ENCODE data around the gene CHKB.
A peak's percentile ranks its signal among the peaks of the same experiment; 100 is the strongest.

Gene CHKB

GRCh38 chr22:50530877-50531545, 51.6 kb downstream of the CHKB start:
- H3K4me3 ChIP-seq (ENCODE audit: low read length in 2 of 2) = peak overlapping the region; percentile 68 to 85
- H3K36me3 ChIP-seq (ENCODE audit: control insufficient read depth in 2 of 2, insufficient read depth in 2 of 2, low read length in 2 of 2) = no peaks in the 10 kb centered on the region
- no peaks in the 10 kb centered on the region for H3K9me3 ChIP-seq (ENCODE audit: control insufficient read depth in 2 of 2, low read length in 2 of 2)
- H3K9ac ChIP-seq (ENCODE audit: low read depth in 1 of 2, low read length in 2 of 2) = peak overlapping the region; percentile 83 to 95
- no peaks in the 10 kb centered on the region for H3K27me3 ChIP-seq (ENCODE audit: control insufficient read depth in 2 of 2, insufficient read depth in 2 of 2, low read length in 2 of 2)
- peaks cover 26 to 31% of the 10 kb centered on the region in 2 donors for H3K4me1 ChIP-seq (ENCODE audit: control insufficient read depth in 2 of 2, insufficient read depth in 2 of 2, low read length in 2 of 2)
- peak overlapping the region; percentile 93 to 99 for H3K27ac ChIP-seq (ENCODE audit: low read depth in 2 of 2, low read length in 2 of 2)

- H3K4me3 ChIP-seq (ENCODE audit: low read length in 2 of 2) = peak overlapping the region; percentile 68 to 85
- peaks cover 26 to 31% of the 10 kb centered on the region in 2 donors for H3K4me1 ChIP-seq (ENCODE audit: control insufficient read depth in 2 of 2, insufficient read depth in 2 of 2, low read length in 2 of 2)
- H3K27me3 ChIP-seq (ENCODE audit: control insufficient read depth in 2 of 2, insufficient read depth in 2 of 2, low read length in 2 of 2) = no peaks in the 10 kb centered on the region
- no peaks in the 10 kb centered on the region for H3K36me3 ChIP-seq (ENCODE audit: control insufficient read depth in 2 of 2, insufficient read depth in 2 of 2, low read length in 2 of 2)
- H3K27ac ChIP-seq (ENCODE audit: low read depth in 2 of 2, low read length in 2 of 2) = peak overlapping the region; percentile 93 to 99
- H3K9me3 ChIP-seq (ENCODE audit: control insufficient read depth in 2 of 2, low read length in 2 of 2) = no peaks in the 10 kb centered on the region
- peak overlapping the region; percentile 81 to 83 for H3K9ac ChIP-seq (ENCODE audit: low read depth in 1 of 2, low read length in 2 of 2)
Observed at GRCh38 chr22:50530580-50530876, 52.1 kb downstream of the CHKB start.

- Histone ChIP-seq H3K9ac (ENCODE audit: low read depth in 1 of 2, low read length in 2 of 2) (peak within 1 kb of the TSS; percentile 83 to 95), H3K9me3 (ENCODE audit: control insufficient read depth in 2 of 2, low read length in 2 of 2) (no peaks in the 10 kb centered on the region), H3K4me1 (ENCODE audit: control insufficient read depth in 2 of 2, insufficient read depth in 2 of 2, low read length in 2 of 2) (peaks cover 26 to 31% of the 10 kb centered on the region in 2 donors), H3K36me3 (ENCODE audit: control insufficient read depth in 2 of 2, insufficient read depth in 2 of 2, low read length in 2 of 2) (no peaks in the 10 kb centered on the region), H3K4me3 (ENCODE audit: low read length in 2 of 2) (peak within 1 kb of the TSS; percentile 68 to 85), H3K27me3 (ENCODE audit: control insufficient read depth in 2 of 2, insufficient read depth in 2 of 2, low read length in 2 of 2) (no peaks in the 10 kb centered on the region), H3K27ac (ENCODE audit: low read depth in 2 of 2, low read length in 2 of 2) (peak within 1 kb of the TSS; percentile 93 to 99)
Observed at GRCh38 chr22:50529897-50530579, 52.6 kb downstream of the CHKB start, which contains the start of gene TYMP. Gene TYMP, minus strand, starts transcription at chr22:50530012. Its CDS starts 303 bp downstream, at chr22:50529709.

GRCh38 chr22:50529416-50529896, 53.2 kb downstream of the CHKB start:
- no peaks in the 10 kb centered on the region for H3K9me3 ChIP-seq (ENCODE audit: control insufficient read depth in 2 of 2, low read length in 2 of 2)
- H3K36me3 ChIP-seq (ENCODE audit: control insufficient read depth in 2 of 2, insufficient read depth in 2 of 2, low read length in 2 of 2) = no peaks in the 10 kb centered on the region
- H3K27me3 ChIP-seq (ENCODE audit: control insufficient read depth in 2 of 2, insufficient read depth in 2 of 2, low read length in 2 of 2) = no peaks in the 10 kb centered on the region
- peaks cover 30 to 34% of the 10 kb centered on the region in 2 donors for H3K4me1 ChIP-seq (ENCODE audit: control insufficient read depth in 2 of 2, insufficient read depth in 2 of 2, low read length in 2 of 2)
- H3K9ac ChIP-seq (ENCODE audit: low read depth in 1 of 2, low read length in 2 of 2) = peak overlapping the region; percentile 65 to 83
- H3K4me3 ChIP-seq (ENCODE audit: low read length in 2 of 2) = peak overlapping the region; percentile 68 to 85
- H3K27ac ChIP-seq (ENCODE audit: low read depth in 2 of 2, low read length in 2 of 2) = peak overlapping the region; percentile 93 to 99

All from mucosa of rectum (tissue), 2 donors.